OCI-M2 (cell line): ENCODE measurements around the gene NRDE2.
A peak's percentile ranks its signal among the peaks of the same experiment; 100 is the strongest.
"Not testable (repeated sequence)": the region's sequence is repeated elsewhere in the genome, so short reads cannot be mapped to it uniquely, and the experiment has no call there.

ENCODE experiments used
- DNase-seq: peaks from one replicate; lab custom pipeline; 2025; ENCODE audit not compliant: unreplicated experiment; lab: John Stamatoyannopoulos, UW

The NRDE2 gene

DNA sequence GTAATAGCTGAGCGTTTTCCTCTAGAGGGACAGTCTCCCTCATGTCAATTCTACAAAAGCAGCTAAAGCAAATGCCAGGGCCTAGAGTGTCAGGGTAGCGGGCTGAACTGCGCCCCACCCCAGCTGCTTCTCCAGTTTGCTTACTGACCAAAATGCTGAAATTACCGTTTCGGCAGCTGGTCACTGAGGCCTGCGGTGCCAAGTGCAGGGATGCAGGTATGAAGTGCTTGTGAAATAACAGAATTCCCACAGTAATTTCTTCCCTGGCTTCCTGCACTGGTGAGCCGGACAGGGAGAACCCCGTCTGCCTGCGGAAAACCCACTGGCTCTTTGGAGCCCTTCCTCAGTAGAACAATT, 56.3 kb downstream of the NRDE2 start:
- DNase-seq, result no peak

DNA sequence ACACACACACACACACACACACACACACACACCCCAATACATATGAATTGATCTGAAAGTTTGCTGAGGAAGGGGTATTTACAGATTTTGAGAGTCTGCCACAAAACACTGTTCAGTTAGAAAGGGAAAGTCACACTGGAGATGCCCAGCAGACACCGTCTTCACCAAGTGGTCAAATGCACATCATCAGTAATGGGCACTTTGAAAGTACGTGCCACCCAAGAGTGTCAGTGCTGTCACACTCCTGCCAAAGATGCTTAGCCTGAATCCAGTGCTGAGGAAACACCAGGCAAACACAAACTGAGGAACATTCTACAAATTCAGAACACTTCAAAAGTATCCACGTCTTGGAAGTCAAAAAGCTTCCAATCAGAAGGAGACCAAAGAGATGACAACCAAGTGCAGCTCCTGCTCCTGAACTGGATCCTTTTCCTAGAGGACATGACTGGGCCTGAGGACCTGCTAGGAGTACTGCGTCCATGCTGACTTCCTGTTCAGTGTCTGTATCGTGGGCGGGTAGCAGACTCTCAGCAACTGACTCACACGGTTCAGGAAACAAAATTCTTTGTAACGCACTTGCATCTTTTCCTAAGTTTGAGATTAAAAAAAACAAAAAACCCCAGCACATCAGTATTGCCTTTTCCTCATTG, 56.8 kb downstream of the NRDE2 start:
- no peak for DNase-seq

GRCh38 chr14:90274019-90274418, 57.7 kb downstream of the NRDE2 start:
- DNase-seq, result no peak

DNA sequence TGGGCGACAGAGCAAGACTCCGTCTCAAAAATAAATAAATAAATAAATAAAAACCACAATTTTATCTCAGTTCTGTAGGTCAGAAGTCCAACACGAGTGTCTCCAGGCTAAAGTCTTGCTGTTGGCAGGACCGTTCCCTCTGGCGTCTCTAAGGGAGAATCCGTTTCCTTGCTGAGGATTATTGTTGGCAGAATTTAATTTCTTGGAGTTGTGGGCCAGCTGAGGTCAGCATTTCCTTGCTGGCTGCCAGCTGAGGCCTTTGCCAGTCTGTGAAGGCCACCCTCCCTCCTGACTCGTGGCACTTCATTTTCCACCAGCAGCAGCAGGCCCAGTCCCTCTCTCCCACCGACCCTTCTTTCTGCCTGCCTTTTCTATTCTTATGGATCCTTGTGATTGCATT, 58.2 kb downstream of the NRDE2 start:
- DNase-seq, result no peak

DNA sequence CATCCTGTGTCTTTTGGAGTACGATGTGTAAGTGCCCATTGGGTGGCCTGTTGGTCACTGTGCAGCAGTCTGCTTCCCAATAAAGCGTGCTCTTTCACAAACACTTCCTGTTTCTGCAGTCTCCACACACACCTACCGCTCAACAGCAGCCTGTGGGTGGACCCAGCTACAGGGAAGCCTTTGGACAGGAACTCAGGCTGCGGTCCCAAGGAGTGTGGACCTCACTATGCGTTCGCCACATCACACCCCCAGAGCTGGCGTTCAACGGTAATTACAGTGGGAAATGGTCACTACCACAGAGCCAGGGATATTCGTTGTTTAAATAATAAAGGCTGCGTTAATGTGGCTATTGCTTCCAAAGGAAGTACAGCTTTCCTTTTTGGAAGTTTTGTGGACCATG, 59.2 kb downstream of the NRDE2 start:
- DNase-seq, result no peak

DNA sequence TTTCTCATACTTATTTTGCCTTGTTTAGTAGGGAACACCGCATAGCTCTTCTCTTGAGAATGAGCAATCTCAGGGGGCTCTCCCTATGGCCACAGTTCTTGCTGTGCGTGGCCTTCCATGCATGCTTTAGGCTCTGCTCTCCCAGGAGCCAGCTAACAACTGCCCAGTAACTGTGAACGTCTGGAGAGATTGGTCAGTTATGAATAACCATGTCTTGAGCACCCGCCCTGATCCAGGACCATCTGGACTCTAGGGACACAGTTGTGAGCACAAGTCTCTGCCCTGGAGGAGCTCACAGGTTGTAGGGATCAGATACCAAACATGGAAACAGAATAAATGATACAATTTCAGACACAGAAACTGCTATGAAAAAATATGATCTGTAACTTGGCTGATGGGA, 63.3 kb downstream of the NRDE2 start:
- no peak for DNase-seq

- DNase-seq, result no peak
These were observed 65.1 kb downstream of the NRDE2 start for GRCh38 chr14:90266441-90267154.

GRCh38 chr14:90263748-90264449, 67.8 kb downstream of the NRDE2 start:
- DNase-seq, result no peak

DNA sequence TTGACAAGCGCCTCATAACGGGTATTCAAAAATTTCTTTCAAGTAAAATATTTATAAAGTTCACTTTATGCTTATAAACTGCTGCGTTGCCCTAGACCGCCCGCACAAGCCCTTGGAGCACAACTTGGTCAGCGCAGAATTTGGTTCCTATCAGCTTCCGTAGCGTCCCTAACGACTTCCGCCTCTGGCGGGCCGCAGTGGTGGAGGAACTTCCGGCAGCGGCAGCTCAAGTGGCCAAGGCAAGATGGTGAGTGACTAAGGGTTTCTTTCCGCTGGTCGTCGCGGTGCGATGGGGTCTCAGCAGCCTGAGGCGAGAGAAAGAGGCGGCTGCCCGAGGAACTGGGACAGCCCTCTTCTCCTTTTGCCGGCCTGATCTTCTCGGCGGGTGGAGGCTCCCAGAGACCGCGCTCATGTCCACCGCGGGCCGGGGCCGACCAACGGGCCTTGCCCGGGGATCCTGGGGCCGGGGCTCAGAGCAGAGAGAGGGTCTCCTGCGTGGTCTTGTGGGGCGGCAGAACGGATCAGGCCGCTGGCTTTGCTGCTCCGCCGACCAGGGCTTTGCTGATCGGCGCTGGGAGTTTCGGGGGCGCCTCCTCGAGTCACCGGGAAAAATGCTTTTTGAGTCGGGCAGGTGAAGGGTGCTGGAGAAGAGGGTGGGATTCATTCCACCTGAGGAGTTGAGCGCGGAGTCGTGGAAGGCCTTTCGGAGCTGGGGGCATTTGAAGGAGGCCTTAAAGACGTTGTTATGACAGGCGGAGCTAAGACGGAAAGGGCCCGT, 75.2 kb downstream of the NRDE2 start, which contains the start of gene PSMC1:
Gene PSMC1, plus strand, starts transcription at position 200 of the 778 bp plus-strand sequence. Its CDS starts 45 bp downstream, at position 245.
- peak; percentile 58 for DNase-seq

DNA sequence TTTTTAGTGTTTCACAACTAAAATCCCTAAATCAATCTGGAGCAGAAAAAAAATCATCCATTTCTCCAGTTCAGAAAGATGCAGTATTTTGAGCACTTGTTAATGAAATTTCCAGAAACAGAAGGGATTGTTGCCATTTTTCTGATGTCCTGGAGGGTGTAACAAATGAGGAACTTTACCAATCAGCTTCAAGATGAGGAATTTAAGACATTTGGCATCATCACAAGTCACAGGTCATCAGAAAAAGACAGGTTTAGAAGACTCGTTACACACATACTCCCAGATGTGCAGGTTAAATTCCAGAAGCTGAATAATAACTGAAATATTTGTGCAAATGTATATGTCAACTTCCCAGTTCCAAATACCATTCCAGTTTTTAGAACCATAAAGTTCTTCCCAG, 75.9 kb downstream of the NRDE2 start:
- no peak for DNase-seq

DNA sequence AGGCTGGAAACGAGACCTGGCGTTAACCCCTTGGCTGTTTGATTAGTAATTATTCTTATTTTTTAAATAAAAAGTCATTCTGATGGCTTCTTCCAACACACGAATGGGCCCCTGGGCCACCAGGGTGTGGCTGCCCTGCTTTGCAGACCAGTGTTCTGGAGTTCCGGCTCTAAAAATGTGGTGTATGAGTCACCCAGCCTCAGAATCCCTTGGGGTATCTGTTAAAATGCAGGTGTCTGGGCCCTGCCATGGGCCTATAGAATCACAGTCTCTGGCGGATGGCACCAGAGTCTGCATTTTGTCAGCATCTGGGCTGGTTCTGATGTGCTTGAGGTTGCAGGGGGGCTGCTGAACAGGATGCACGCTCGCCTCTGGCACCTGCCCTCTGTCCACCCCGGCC, 77.9 kb downstream of the NRDE2 start:
- no peak for DNase-seq

- no peak for DNase-seq
These were observed 83.1 kb downstream of the NRDE2 start for GRCh38 chr14:90248594-90248993.

- DNase-seq, result not testable (repeated sequence)
These were observed 84.3 kb downstream of the NRDE2 start for GRCh38 chr14:90247441-90247840.

- DNase-seq, result no peak
These were observed 84.8 kb downstream of the NRDE2 start for GRCh38 chr14:90246936-90247335.

DNA sequence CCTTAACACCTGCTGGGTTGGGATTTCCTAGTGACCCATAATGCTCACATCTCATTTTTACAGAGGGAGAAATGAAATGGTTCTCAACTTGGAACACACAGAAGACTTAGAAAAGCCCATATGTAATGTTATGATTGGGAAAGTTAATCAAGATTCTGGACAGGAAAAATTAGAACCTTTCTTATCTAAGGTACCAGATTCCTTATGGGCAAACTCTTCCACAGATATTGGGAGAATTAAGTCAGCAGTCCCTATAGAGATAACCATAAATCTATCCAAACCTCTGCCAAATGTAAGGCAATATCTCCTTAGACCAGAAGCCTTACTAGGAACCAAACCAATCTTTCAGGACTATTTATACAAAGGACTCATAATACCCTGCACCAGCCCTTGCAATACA, 89.3 kb downstream of the NRDE2 start:
- no peak for DNase-seq

DNA sequence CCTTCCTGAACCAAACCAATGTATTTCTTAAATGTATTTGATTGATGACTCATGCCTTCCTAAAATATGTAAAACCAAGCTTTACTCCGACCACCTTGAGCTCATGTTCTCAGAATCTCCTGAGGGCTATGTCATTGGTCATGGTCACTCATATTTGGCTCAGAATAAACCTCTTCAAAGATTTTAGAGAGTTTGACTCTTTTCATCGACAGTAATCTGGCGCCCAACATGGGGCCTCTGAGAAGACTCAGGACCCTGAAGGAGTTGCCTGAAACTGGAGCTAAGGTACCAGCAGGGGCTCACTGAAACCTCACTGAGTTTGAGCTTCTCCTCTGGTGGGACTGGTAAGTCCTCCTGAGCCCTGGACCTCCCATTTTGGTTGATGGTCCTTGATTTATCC, 92.6 kb downstream of the NRDE2 start:
- DNase-seq, result no peak

- peak; percentile 68 for DNase-seq
These were observed 96.4 kb downstream of the NRDE2 start for GRCh38 chr14:90235179-90235976.

- DNase-seq, result not testable (repeated sequence)
These were observed 101.8 kb downstream of the NRDE2 start for GRCh38 chr14:90229942-90230341.

- no peak for DNase-seq
These were observed 103.3 kb downstream of the NRDE2 start for GRCh38 chr14:90228478-90228877.
